ENCODE results near the gene SHF.
"Not testable (repeated sequence)": the region's sequence is repeated elsewhere in the genome, so short reads cannot be mapped to it uniquely, and the experiment has no call there.

GRCh38 chr15:45135705-45136377, 51.9 kb downstream of the SHF start:
- TF ChIP-seq CTCF (conservative IDR thresholded peaks at IDR 0.05; ENCODE audit: low read depth, low read length); EZH2 (IDR thresholded peaks at IDR 0.05; ENCODE audit: borderline replicate concordance, low read depth, low read length, poor library complexity, severe bottlenecking): not testable (repeated sequence)
